GM12892 (cell line): ENCODE measurements around the gene LVRN.

Source experiments
- POLR2A ChIP-seq: IDR thresholded peaks from 2 replicates; pipeline ENCODE4 v1.6.1; 2011; ENCODE audit warnings: low read depth, low read length, control low read depth
- POLR2AphosphoS5 ChIP-seq: IDR thresholded peaks from 2 replicates; pipeline ENCODE4 v1.6.1; 2011; ENCODE audit warnings: low read depth, low read length, control low read depth

DNA sequence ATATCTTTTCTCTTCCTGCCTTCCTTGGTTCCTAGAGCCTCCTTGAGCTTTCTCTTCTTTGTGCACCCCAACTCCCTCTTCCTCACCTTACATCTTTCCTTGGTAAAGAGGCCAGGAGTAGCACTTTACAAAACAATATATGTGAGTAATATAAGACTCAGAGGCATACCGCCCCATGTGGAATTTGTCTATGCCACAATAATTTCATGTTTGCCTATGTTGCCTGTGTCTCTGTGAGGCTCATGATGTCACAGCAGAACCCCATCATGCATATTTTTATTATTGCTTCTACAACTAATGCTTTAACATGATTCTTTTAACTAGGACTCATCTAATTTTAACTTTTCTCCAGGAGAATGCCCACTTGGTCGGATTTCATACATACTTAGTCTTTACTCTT, 15.0 kb upstream of the LVRN start:
- TF ChIP-seq POLR2A, result no peak
- TF ChIP-seq POLR2AphosphoS5, result no peak
